Measurements from ENCODE around the gene EPHA7. TPM values are rescaled to one million over a fixed set of nuclear protein-coding genes. Genes with fewer than 3 reads are reported as not detected.

Gene EPHA7
- total and polyA plus RNA-seq, 2 of the 4 experiments (the other 2 are of a cell fraction), result not detected

- no peak for TF ChIP-seq BHLHE40 (IDR thresholded peaks at IDR 0.05; ENCODE audit: low read depth, low read length)
Observed at GRCh38 chr6:93418408-93419303, 703 bp downstream of the EPHA7 start (continued).

DNA sequence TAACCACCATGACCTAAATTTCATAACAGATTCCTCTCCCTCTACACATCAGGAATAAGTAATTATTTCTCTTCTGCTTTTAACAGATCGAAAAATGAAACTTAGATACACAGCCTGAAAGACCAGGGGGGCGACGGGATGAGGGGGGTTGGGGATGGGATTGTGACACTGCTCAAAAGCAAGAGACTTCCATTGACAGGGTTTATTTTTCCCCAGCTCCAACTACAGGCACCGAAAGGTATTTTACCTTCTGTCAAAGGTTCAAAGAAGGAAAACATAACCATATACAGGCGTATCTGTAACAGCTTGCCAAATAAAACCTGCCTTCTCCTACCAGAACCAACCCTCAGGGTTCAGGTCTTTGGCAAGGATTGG, 1.3 kb downstream of the EPHA7 start:
- Histone ChIP-seq H3K4me2 (ENCODE audit: low read depth, low read length) (peak overlapping the region; percentile 85), H3K9me1 (ENCODE audit: insufficient read depth, low read length) (no peaks in the 10 kb centered on the region), H2BK20ac (ENCODE audit: low read depth, low read length) (no peak overlapping the region), H2BK5ac (ENCODE audit: low read depth, low read length, poor library complexity, severe bottlenecking) (no peak overlapping the region), H4K20me1 (ENCODE audit: insufficient read depth, low read length) (no peaks in the 10 kb centered on the region), H3K27ac (ENCODE audit: insufficient read depth, low read length) (no peak overlapping the region), H2AK9ac (replicated peaks; ENCODE audit: low read depth, low read length, poor library complexity) (no peak overlapping the region), H4K8ac (ENCODE audit: low read depth in 2 of 2, low read length in 2 of 2) (no peak overlapping the region), H3K79me1 (ENCODE audit: low read depth in 1 of 2, low read length in 2 of 2) (no peaks in the 10 kb centered on the region), H2AFZ (replicated peaks; ENCODE audit: low read length, poor library complexity) (no peak overlapping the region), H3K23ac (ENCODE audit: low read depth, low read length) (no peak overlapping the region), H3K4ac (ENCODE audit: low read depth, low read length) (no peak overlapping the region), H4K91ac (ENCODE audit: insufficient read depth, low read depth, low read length) (no peak overlapping the region), H3K4me1 (ENCODE audit: control insufficient read depth, insufficient read depth, low read length) (no peaks in the 10 kb centered on the region; the same call in 1 of the 2 replicates), H3K9ac (ENCODE audit: low read depth, low read length) (no peak overlapping the region), H2BK120ac (ENCODE audit: low read depth, low read length) (no peak overlapping the region), H2BK15ac (ENCODE audit: low read depth, low read length) (no peak overlapping the region), H3K18ac (ENCODE audit: low read depth, low read length) (no peak overlapping the region), H3K56ac (ENCODE audit: extremely low read depth, insufficient read depth, low read length) (no peak overlapping the region), H3K27me3 (ENCODE audit: control insufficient read depth, insufficient read depth, low read length) (peaks cover 29% of the 10 kb centered on the region), H3K14ac (replicated peaks; ENCODE audit: low read depth, low read length) (no peak overlapping the region), H3K9me3 (ENCODE audit: control insufficient read depth, insufficient read depth, low read length) (no peaks in the 10 kb centered on the region), H4K5ac (ENCODE audit: low read depth, low read length) (no peak overlapping the region), H3K36me3 (ENCODE audit: control insufficient read depth, insufficient read depth, low read length) (no peaks in the 10 kb centered on the region), H2AK5ac (ENCODE audit: low read depth, low read length) (no peak overlapping the region), H3K4me3 (ENCODE audit: insufficient read depth, low read depth, low read length) (no peak overlapping the region)
- in situ Hi-C loops (cut with MboI; ENCODE audit: low sequenced_read_pairs) (no loop called here), intact Hi-C loops (cut with micrococcal nuclease) (loop anchor here (10.0 kb wide), 1 partner anchor 1983 kb away; no protein-coding TSS in a partner anchor), dilution Hi-C loops (cut with HindIII; ENCODE audit: low sequenced_read_pairs, unreplicated experiment) (no loop called here)
- ChIA-PET POLR2A (ENCODE audit: unreplicated experiment) (no interaction called here), CTCF (no interaction called here)
- TF ChIP-seq NFE2L2 (IDR thresholded peaks at IDR 0.05; ENCODE audit: low read depth, low read length), result no peak
- TF ChIP-seq BHLHE40 (IDR thresholded peaks at IDR 0.05; ENCODE audit: low read depth, low read length), result no peak
- no peak for TF ChIP-seq SMC3 (IDR thresholded peaks at IDR 0.05; ENCODE audit: low read depth, low read length)
- TF ChIP-seq RFX5 (IDR thresholded peaks at IDR 0.05; ENCODE audit: low read depth, low read length), result no peak
- no peak for TF ChIP-seq MAFK (IDR thresholded peaks at IDR 0.05; ENCODE audit: low read depth, low read length)
- TF ChIP-seq USF2 (IDR thresholded peaks at IDR 0.05; ENCODE audit: low read depth, low read length), result no peak
- TF ChIP-seq FOS (IDR thresholded peaks at IDR 0.05; ENCODE audit: low read depth, low read length), result no peak
- TF ChIP-seq RCOR1 (IDR thresholded peaks at IDR 0.05; ENCODE audit: insufficient replicate concordance, low read length), result no peak
- ATAC-seq (ENCODE audit: low read depth), result no peak
- no CpG with 5 or more reads among the region's 5 CpGs for WGBS, 2 experiments (ENCODE audit: extremely low coverage in 2 of 2, insufficient read length in 1 of 2)
- BruUV-seq (replicated peaks), result no TSS peak
- DNase-seq, result no peak
